Measurements from ENCODE around the gene CAMSAP1. TPM values are rescaled to one million over a fixed set of nuclear protein-coding genes. Genes with fewer than 3 reads are reported as not detected.
A peak's percentile ranks its signal among the peaks of the same experiment; 100 is the strongest.

The CAMSAP1 gene
- total and polyA plus RNA-seq, 10 donors = 2.4 to 34.3 (median 19.8) TPM

- DNase-seq = no peak
- H3K9me3 ChIP-seq = no peaks in the 10 kb centered on the region
- intact Hi-C loops (cut with DNase I; ENCODE audit: low total_unique reads) = no loop called here
- peaks cover 0 to 24% (median 4%) of the 10 kb centered on the region in 6 donors for H3K4me1 ChIP-seq
- H3K27me3 ChIP-seq (replicated peaks in 1 of 7) = no peaks in the 10 kb centered on the region
- peaks cover 0 to 80% (median 22%) of the 10 kb centered on the region in 6 donors for H3K36me3 ChIP-seq
- WGBS, 5 donors = 84 to 92% (median 85%) methylated on average over 15 to 25 of the region's 25 CpGs
- TF ChIP-seq POLR2A (IDR thresholded peaks at IDR 0.05) = no peak
- no peak for TF ChIP-seq POLR2AphosphoS5 (IDR thresholded peaks at IDR 0.05)
- TF ChIP-seq CTCF (IDR thresholded peaks at IDR 0.05 in 8 of 11, conservative IDR thresholded peaks at IDR 0.05 in 3 of 11) = no peak
- peak overlapping the region in 3 of 8 donors; percentile 32 to 60 (median 44) for H3K27ac ChIP-seq
- H3K4me3 ChIP-seq = no peak overlapping the region
These were observed 20.1 kb upstream of the CAMSAP1 start for GRCh38 chr9:135927195-135928013.

- WGBS, 5 donors = 40 to 68% (median 51%) methylated on average over 19 to 27 of the region's 27 CpGs
- intact Hi-C loops (cut with DNase I; ENCODE audit: low total_unique reads) = no loop called here
- TF ChIP-seq POLR2AphosphoS5 (IDR thresholded peaks at IDR 0.05) = peak; percentile 58 to 74 (median 69)
- no peak for TF ChIP-seq POLR2A (IDR thresholded peaks at IDR 0.05)
- Histone ChIP-seq H3K36me3 (peaks cover 0 to 72% (median 19%) of the 10 kb centered on the region in 6 donors), H3K9me3 (no peaks in the 10 kb centered on the region), H3K4me3 (no peak overlapping the region), H3K27ac (peak overlapping the region in 4 of 8 donors; percentile 18 to 60 (median 38)), H3K4me1 (peaks cover 0 to 24% (median 4%) of the 10 kb centered on the region in 6 donors), H3K27me3 (replicated peaks in 1 of 7) (no peaks in the 10 kb centered on the region)
- peak; percentile 83 for DNase-seq
These were observed 19.3 kb upstream of the CAMSAP1 start for GRCh38 chr9:135926402-135927194.

- H3K27me3 ChIP-seq (replicated peaks in 1 of 7) = no peaks in the 10 kb centered on the region
- H3K36me3 ChIP-seq = peaks cover 0 to 62% (median 9%) of the 10 kb centered on the region in 6 donors
- DNase-seq = no peak
- TF ChIP-seq POLR2AphosphoS5 (IDR thresholded peaks at IDR 0.05) (no peak), CTCF (IDR thresholded peaks at IDR 0.05 in 8 of 11, conservative IDR thresholded peaks at IDR 0.05 in 3 of 11) (no peak), POLR2A (IDR thresholded peaks at IDR 0.05) (no peak)
- no peak overlapping the region for H3K27ac ChIP-seq
- intact Hi-C loops (cut with DNase I; ENCODE audit: low total_unique reads) = no loop called here
- H3K9me3 ChIP-seq = no peaks in the 10 kb centered on the region
- 84 to 97% (median 87%) methylated on average over 17 to 19 of the region's 19 CpGs for WGBS, 5 donors
- peaks cover 0 to 24% (median 4%) of the 10 kb centered on the region in 6 donors for H3K4me1 ChIP-seq
- H3K4me3 ChIP-seq = no peak overlapping the region
These were observed 18.3 kb upstream of the CAMSAP1 start for GRCh38 chr9:135925496-135926133.

DNA sequence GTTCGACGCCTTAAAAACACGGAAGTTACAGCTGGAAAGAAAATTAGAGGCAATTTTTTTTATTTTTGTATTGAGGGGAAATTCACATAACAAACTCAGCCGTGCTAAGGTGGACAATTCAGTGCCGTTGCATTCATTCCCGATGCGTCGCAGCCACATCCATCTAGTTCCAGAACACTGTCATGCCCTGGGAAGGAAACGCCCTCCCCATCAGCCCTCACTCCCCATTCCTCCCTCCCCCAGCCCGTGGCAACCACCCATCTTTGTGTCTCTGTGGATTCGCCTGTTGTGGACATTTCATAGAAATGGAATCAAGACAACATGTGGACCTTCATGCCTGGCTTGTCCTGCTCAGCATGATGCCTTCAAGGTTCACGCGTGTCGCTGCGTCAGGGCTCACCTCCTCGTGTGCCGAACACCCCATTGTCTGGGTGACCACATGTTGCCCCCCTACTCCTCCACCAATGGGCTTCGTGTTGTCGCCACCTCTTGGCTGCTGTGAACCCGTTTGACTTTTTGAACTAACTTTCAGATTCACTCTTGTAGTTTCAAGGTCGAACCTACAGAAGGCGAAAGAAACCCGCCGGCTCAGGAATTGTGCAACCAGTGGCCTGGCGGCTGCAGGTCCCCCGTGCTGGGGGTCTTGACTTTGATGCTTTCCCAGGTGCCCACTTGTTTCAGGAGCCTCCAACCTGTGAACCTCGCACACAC lies 17.4 kb upstream of the CAMSAP1 start:
- Histone ChIP-seq H3K27me3 (replicated peaks in 1 of 7) (no peaks in the 10 kb centered on the region), H3K4me3 (no peak overlapping the region), H3K27ac (no peak overlapping the region), H3K36me3 (peaks cover 0 to 53% (median 5%) of the 10 kb centered on the region in 6 donors), H3K4me1 (peaks cover 0 to 24% (median 4%) of the 10 kb centered on the region in 6 donors), H3K9me3 (peaks cover 0 to 3% (median under 1%) of the 10 kb centered on the region in 8 donors)
- WGBS, 5 donors = 83 to 89% (median 84%) methylated on average over 27 of the region's 27 CpGs
- intact Hi-C loops (cut with DNase I; ENCODE audit: low total_unique reads) = no loop called here
- TF ChIP-seq POLR2A (IDR thresholded peaks at IDR 0.05) (no peak), POLR2AphosphoS5 (IDR thresholded peaks at IDR 0.05) (no peak), CTCF (IDR thresholded peaks at IDR 0.05 in 8 of 11, conservative IDR thresholded peaks at IDR 0.05 in 3 of 11) (no peak)
- DNase-seq = no peak
